Stimulated activated CD4-positive, alpha-beta T cell treated with anti-CD3 and anti-CD28 coated beads, Interleukin-12 subunit alpha, Interleukin-12 subunit beta, amount 100 ng/mL, for 48 hours (primary cell): ENCODE measurements around the gene SNAP91.
"Not testable (repeated sequence)": the region's sequence is repeated elsewhere in the genome, so short reads cannot be mapped to it uniquely, and the experiment has no call there.

Source experiments
- DNase-seq, 3 donors: peaks; one replicate each; pipeline ENCODE4 v3.0.0-alpha.2; 2020; ENCODE audit warnings: low read depth in 2 of 3, low spot score in 1 of 3

SNAP91 gene, protein sequence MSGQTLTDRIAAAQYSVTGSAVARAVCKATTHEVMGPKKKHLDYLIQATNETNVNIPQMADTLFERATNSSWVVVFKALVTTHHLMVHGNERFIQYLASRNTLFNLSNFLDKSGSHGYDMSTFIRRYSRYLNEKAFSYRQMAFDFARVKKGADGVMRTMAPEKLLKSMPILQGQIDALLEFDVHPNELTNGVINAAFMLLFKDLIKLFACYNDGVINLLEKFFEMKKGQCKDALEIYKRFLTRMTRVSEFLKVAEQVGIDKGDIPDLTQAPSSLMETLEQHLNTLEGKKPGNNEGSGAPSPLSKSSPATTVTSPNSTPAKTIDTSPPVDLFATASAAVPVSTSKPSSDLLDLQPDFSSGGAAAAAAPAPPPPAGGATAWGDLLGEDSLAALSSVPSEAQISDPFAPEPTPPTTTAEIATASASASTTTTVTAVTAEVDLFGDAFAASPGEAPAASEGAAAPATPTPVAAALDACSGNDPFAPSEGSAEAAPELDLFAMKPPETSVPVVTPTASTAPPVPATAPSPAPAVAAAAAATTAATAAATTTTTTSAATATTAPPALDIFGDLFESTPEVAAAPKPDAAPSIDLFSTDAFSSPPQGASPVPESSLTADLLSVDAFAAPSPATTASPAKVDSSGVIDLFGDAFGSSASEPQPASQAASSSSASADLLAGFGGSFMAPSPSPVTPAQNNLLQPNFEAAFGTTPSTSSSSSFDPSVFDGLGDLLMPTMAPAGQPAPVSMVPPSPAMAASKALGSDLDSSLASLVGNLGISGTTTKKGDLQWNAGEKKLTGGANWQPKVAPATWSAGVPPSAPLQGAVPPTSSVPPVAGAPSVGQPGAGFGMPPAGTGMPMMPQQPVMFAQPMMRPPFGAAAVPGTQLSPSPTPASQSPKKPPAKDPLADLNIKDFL

DNA sequence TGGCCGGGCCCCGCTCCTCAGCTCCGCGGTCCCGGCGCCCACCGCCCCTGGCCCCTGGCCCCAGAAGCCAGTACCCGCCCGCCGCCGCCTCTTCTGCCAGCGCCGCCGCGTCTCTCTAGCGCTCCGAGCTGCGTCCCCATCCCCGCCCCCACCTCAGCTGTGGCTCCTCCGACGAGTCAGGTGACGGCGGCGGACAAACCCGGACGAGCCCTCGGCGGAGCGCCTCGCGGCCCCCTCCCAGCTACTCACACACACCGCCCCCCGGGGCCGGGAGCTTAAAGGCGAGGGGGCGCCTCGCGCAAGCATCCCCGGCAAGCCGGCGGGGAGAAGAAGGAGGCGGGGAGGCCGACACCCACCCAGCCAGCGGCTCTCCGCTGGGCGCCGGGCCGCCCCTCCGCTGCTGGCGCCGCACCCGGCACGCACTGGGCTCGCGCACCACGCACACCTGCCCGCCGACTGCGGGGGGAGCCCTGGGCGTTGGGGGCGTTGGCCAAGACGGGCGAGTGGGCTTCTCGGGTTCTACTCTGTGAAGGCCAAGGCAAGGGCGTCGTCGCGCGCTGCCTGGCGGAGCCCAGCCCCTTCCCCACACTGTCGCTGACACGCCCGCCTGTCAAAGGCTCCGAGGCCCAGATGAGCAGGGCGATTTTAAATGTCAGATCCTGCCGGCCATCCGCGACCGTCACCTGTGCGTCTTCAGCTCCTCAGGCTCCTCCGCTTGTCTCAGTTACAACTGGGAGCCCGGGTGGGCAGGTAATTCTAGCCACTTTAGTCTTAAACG lies at the start of gene SNAP91:
TSS of gene SNAP91 (minus strand) at position 132 of the 778 bp plus-strand sequence. CDS start 1,174 bp downstream, outside the sequence.
- DNase-seq, result no peak

DNA sequence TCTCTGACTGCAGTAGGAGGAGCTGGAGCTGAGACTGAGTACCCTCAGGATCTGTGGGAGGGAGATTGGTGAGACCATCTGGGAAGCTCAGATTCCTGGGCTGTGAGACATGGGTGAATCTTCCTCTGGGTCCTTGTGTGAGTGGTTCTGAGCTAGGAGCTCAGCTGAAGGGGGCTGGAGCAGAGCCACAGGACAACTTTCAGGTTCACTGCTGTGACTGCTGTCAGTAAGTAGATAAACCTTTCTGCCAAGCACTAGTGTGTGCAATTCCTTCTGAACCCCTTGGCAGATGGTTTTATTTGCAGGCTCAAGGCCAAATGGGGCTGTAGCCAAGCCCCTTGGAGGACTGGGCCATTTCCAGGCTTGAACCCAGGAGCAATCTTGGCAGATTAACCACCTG lies 49.6 kb upstream of the SNAP91 start:
- DNase-seq, result no peak

DNA sequence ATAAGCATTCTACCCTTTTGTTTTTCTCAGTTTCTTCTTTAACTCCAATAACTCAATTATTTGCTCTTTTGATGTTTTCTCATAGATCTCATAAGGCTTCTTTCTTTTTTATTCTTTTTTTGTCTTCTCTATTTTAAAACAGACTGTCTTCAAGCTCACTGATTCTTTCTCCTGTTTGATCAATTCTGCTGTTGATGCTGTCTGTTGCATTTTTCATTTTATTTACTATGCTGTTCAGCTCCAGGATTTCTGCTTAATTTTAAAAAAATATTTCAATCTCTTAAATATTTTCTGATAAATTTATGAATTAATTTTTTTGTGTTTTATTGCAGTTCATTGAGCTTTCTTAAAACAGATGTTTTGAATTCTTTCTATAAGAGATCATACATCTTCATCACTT lies 48.1 kb upstream of the SNAP91 start:
- no peak for DNase-seq

- no peak for DNase-seq
Measured at GRCh38 chr6:83756565-83756964, 47.7 kb upstream of the SNAP91 start.

DNA sequence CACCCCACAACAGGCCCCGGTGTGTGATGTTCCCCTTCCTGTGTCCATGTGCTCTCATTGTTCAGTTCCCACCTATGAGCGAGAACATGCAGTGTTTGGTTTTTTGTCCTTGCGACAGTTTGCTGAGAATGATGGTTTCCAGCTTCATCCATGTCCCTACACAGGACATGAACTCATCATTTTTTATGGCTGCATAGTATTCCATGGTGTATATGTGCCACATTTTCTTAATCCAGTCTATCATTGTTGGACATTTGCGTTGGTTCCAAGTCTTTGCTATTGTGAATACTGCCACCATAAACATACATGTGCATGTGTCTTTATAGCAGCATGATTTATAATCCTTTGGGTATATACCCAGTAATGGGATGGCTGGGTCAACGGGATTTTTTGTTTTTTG lies 43.5 kb upstream of the SNAP91 start:
- DNase-seq, result not testable (repeated sequence)

- DNase-seq, result no peak
Measured at GRCh38 chr6:83741089-83741488, 32.2 kb upstream of the SNAP91 start.

DNA sequence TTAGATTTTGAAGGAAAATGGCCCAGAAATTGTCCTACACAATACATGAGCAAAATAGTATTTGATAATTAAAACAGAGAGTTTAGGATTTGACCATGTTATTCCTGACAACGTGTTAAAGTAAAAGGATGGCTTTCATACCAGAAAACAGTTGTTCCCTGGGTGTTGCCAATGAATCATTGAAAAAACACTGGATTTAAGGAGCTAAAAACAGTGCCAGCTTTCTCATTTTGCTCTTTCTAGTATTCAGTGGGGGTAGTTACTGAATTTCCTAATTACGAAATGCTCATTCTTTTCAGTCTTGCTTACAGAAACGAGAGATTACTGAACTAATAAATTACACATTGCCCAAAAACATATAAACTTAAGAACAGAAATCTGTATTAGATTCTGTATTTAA lies 26.6 kb upstream of the SNAP91 start:
- no peak for DNase-seq

GRCh38 chr6:83729871-83730270 lies 21.0 kb upstream of the SNAP91 start:
- no peak for DNase-seq

DNA sequence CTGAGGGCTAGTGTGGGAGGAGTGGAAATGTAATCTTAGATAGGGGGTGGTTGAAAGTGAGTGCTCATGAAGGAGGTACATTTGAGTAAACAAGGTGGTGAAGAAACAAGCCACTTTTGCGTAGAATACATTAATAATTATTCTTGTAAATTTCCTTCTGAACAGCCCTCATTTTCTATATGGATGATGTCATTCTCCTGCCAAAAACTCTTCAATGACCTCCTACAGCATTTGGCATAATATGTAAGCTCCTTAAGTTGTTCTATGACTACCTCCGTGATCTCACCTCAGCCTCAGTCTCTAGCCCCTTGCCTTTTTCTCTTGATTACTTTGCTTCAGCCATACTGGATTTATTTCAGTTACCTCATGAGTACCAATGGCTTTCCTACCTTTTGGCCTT lies 14.0 kb upstream of the SNAP91 start:
- DNase-seq, result no peak

- DNase-seq, result no peak
Measured at GRCh38 chr6:83717809-83718208, 8.9 kb upstream of the SNAP91 start.

DNA sequence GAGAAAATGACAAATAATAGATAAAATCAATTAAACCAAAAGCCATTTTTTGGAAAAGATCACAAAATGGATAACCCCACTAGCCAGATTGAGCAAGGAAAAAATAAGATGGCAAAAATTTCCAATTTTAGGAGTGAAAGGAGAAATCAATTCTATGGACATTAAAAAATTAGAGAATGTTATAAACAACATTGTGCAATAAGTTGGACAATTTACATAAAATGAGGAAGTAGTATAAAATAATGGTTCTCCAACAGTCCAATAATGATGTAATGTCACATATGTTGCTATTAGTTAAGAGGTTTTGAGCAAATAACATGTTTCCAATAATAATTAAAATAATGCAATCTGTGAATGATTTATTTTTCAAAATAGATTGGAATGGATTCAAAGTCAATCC lies 3.1 kb upstream of the SNAP91 start:
- DNase-seq, result no peak

DNA sequence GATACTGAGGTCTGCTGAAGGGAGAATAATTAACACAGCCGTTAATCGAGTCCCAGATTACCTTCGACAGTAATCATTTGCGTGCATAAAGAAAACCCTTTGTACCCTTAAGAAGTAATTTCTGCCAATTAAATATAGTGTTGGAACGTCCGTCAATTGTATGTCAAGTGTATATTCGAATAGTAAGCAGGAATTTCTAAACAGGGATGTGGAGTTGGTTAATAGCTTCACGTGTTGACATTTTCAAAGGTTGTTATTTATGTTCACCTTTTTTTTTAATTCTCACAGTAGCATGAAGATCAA lies 798 bp upstream of the SNAP91 start:
- DNase-seq, result no peak

GRCh38 chr6:83708546-83708969 lies 343 bp downstream of the SNAP91 start:
- no peak for DNase-seq

DNA sequence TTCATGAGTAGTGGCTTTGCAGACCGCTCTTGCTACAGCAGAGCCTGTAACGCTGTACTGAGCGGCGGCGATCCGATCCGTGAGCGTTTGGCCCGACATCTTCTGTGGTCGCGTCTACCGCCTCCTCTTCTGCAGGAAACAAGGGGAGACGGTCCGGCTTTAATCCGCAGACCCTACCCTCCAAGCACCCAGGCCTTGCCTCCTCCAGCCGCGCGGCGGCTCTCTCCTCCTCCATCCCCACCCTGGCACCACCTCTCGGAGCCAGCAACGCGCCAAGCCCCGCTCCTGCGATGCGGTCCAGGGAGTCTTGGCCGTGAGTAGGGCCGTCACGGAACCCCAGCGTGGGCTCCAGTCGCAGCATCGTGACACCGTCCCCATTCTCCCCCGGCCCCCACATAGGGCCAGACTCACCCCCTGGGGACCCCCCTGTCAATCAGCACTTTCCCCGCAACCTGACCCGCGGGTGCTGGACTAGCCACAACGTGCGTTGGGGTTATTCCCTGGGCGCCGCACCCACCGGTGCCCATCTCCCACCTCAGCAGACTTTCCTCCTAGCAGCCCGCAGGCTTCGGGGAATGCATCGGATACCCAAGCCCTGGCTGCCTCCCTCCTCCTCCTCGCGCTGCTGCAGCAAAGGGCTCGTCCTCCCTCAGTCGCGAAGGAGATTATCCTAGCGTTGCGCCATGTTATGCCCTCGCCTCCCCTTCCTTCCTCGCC lies 914 bp downstream of the SNAP91 start:
- DNase-seq, result no peak

DNA sequence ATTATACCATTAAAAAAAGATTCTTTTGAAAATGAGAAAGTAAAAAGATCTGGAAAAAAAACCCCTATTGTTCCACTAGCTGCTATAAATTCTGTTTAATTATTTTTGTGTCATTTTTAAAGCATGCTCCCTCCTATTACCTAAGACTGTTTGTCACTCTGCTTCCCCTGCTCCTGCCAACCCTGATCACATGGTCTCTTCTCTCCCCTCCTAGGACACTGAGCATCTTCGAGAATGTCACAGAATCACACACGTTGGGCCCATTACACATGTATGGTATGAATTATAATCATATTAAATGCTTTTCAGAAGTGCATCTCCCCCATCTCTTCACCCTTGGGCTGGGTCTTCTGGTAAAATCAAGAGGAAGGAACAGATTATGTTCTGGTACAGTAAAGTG lies 6.2 kb downstream of the SNAP91 start:
- DNase-seq, result no peak

DNA sequence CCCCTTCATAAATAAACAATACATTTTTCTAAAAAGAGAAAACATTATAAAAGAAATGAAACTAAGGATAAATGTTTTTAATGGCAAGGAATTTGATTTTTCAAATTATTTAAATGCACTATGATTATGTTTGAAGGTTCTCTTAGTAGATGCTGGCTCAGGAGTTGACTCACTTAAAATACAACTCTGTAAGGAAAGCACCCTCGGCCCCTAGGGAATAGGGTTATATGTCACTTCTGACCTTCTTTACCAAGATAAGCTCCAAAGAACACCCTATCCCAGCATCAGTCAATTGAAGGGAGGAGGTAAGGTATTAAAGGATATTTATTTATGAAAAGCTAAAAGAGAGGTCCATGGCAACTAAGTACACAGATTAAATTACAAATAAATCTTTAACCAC lies 6.8 kb downstream of the SNAP91 start:
- DNase-seq, result no peak

GRCh38 chr6:83696674-83697073 lies 12.2 kb downstream of the SNAP91 start:
- no peak for DNase-seq

GRCh38 chr6:83685481-83685880 lies 23.4 kb downstream of the SNAP91 start:
- DNase-seq, result no peak

- DNase-seq, result no peak
Measured at GRCh38 chr6:83677791-83678190, 31.1 kb downstream of the SNAP91 start.

- DNase-seq, result no peak
Measured at GRCh38 chr6:83637953-83638352, 70.9 kb downstream of the SNAP91 start.

DNA sequence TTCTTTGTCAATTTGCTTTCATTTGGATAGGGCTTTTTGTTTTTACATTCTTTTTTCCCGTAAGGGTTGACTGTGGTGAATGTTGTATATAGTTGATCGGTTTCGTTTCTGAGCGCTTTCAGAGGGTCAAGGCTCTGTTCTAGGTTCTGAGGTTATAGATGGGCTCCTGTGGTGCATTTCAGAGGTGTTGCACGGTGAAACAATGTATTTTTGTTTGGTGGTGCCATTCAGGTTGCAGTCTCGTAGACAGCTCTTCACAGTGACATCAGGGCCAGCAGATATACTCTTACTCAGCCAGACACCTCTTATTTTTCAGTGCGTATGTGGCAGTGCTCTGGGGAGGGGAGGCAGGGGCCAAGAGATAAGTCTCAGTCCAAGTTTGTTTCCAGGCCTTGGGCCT lies 72.1 kb downstream of the SNAP91 start:
- no peak for DNase-seq
